Uterus (tissue), 2 donors: ENCODE data around the gene AQR.

ENCODE experiments used
- POLR2A ChIP-seq, 2 donors: fragments of 450-650 bp; IDR thresholded peaks; one replicate each; pipeline ENCODE4 v1.6.1; 2016; ENCODE audit warnings: antibody characterized with exemption in 2 of 2, mild to moderate bottlenecking in 1 of 2, moderate library complexity in 1 of 2
- TF ChIP-seq, protein P1 (sequence below), 4 experiments: fragments of 200-600 bp in 2 of 4; fragments of 450-650 bp in 2 of 4; sonication (generic) in 2 of 4; IDR thresholded peaks; one replicate each; pipeline ENCODE4 v1.5.1; 2016 to 2019; ENCODE audit warnings: antibody characterized with exemption in 4 of 4, mild to moderate bottlenecking in 2 of 4, moderate library complexity in 1 of 4

DNA sequence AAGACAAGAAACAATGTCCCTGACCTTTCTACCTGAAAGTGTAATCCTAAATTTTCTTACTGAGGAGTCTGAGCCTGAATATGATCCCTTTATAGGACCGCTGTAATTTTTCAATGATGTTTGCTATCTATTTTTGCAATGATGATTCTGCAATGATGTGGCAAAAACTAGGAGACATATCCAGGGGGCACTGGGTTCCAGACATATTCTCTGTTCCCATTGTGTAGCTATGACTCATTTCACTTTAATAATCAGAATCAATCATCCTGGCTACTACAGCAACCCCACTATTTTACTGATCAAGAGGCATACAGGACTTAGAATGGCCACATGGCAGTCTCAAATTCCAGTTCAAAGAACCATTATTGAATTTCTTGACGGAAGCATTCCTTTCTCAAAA, 85.9 kb downstream of the AQR start:
- TF ChIP-seq, protein P1, sequence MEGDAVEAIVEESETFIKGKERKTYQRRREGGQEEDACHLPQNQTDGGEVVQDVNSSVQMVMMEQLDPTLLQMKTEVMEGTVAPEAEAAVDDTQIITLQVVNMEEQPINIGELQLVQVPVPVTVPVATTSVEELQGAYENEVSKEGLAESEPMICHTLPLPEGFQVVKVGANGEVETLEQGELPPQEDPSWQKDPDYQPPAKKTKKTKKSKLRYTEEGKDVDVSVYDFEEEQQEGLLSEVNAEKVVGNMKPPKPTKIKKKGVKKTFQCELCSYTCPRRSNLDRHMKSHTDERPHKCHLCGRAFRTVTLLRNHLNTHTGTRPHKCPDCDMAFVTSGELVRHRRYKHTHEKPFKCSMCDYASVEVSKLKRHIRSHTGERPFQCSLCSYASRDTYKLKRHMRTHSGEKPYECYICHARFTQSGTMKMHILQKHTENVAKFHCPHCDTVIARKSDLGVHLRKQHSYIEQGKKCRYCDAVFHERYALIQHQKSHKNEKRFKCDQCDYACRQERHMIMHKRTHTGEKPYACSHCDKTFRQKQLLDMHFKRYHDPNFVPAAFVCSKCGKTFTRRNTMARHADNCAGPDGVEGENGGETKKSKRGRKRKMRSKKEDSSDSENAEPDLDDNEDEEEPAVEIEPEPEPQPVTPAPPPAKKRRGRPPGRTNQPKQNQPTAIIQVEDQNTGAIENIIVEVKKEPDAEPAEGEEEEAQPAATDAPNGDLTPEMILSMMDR (IDR thresholded peaks at IDR 0.05) = no peak
- TF ChIP-seq POLR2A (IDR thresholded peaks at IDR 0.05) = no peak
